ENCODE measurements around the gene TNFRSF21.
A peak's percentile ranks its signal among the peaks of the same experiment; 100 is the strongest.
"Not testable (repeated sequence)": the region's sequence is repeated elsewhere in the genome, so short reads cannot be mapped to it uniquely, and the experiment has no call there.

Gene TNFRSF21

GRCh38 chr6:47246551-47246950, 63.2 kb downstream of the TNFRSF21 start:
- DNase-seq = no peak

DNA sequence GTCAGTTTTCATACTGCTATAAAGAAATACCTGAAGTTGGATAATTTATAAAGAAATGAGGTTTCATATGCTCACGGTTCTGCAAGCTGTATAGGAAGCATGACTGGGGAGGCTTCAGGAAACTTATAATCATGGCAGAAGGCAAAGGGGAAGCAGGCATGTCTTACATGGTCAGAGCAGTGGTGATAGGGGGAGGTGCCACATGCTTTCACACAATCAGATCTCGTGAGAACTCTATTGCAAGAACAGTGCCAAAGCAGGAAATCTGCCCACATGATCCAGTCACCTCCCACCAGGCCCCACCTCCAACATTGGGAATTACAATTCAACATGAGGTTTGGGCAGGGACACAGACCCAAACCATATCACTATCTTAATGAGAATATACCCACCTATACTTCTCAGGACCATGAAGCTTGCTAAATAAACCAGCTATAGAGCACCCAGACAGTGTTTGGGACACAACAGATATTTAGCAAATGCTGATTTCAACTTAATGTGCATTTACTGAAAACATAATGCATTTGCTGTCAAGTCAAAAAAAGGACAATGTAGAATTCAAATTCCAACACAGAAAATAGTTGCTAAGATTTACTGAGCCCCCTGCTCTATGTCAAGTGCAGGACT, 63.8 kb downstream of the TNFRSF21 start:
- no peak for DNase-seq

- DNase-seq = peak; percentile 7 to 76 (median 66)
Observed at GRCh38 chr6:47242483-47243386, 67.0 kb downstream of the TNFRSF21 start.

- no peak for DNase-seq
Observed at GRCh38 chr6:47241742-47242482, 67.8 kb downstream of the TNFRSF21 start.

GRCh38 chr6:47240277-47240890, 69.3 kb downstream of the TNFRSF21 start:
- no peak for DNase-seq

GRCh38 chr6:47239546-47239945, 70.2 kb downstream of the TNFRSF21 start:
- DNase-seq = no peak

DNA sequence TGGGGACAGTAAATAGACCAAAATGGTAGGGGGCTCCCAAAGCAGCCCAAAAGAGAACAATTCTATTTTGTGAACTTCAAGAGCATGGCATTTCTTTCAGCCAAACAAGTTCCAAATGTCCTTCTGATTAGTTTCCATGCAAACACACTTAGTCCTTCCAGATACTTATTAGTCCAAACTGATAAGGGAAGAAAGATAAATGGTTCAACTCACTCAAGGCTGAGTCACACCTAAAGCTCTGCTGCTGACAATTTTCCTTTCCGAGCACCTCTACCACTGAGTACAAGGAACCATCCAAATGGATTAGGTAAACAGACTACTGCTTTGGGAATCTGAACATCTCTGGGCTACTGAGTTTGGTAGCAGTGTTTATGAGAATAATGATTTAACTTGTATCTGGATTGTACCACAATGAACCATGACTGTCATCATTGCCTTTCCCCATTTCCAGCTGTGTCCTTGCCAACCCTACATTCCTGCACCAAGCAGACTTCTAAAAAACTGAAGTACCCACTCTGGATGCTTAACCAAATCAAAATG, 71.2 kb downstream of the TNFRSF21 start:
- DNase-seq = no peak

DNA sequence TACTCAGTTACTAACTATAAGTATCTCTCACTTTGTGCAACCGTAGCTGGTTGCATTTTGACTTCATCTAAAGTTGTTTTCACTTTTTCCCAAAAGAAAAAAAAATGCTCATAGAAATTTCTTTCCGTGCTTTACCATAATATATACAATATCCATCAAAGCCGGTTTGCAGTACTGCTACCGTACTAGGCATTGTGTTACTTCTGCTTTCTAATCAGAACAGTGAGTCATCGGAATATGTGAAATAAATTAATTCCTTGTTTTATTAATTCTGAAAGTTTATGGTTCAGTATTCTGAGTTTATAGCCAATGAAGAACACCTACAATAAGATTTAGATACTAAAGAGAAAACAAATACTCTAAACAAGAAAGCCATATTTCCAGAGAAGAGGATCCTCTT, 72.5 kb downstream of the TNFRSF21 start:
- no peak for DNase-seq

DNA sequence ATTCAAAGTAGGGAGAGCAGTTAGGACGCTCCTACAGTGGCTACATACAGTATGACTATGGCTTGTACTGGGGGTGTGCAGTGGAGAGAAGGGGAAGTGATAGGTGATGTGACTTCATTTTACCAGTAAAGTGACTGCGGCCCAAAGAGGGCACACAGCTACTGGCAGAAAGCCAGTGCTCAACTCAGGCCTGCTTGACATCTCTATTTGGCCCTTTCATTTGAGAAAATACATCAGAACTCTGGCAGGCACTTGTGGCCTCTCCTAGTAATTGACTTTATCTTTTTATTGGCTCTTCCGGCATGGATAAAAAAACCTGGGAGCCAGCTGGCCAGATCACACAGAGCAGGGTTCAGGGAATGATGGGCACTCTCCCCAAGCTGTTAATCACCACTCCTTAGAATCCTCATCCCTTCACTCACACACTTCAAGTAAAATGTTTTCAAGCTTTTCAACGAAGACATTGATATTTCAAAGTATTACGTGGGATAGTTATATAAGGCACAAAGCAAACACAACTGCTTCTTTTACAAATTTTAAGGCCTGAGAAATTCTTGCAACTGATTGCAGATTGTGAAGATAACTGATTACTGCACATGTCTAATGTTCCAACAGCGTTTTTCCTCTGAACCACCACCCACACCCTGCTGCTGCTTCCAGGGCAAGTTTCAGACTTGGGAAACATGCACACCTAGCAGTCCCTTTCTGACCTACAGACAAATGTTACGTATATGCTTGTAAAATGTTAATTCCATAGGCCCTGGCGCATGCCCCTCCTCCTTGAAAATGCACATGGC, 73.5 kb downstream of the TNFRSF21 start:
- DNase-seq = no peak

DNA sequence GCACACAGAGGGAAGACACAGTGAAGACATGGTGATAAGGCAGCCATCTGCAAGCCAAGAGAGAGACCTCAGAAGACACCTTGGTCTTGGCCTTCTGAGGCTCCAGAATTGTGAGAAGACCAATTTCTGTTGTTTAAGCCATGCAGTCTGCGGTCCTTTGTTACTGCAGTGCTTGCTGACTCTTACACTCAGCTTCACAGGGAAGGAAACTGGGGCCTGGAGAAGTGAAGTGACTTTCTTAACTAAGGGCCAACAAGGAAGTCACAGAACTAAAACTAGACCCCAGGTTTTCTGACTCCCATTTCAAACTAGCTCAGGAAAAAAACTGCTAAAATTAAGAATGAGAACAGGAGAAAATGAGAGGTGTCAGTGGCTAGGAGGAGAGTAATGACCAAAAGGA, 74.3 kb downstream of the TNFRSF21 start:
- DNase-seq = no peak

DNA sequence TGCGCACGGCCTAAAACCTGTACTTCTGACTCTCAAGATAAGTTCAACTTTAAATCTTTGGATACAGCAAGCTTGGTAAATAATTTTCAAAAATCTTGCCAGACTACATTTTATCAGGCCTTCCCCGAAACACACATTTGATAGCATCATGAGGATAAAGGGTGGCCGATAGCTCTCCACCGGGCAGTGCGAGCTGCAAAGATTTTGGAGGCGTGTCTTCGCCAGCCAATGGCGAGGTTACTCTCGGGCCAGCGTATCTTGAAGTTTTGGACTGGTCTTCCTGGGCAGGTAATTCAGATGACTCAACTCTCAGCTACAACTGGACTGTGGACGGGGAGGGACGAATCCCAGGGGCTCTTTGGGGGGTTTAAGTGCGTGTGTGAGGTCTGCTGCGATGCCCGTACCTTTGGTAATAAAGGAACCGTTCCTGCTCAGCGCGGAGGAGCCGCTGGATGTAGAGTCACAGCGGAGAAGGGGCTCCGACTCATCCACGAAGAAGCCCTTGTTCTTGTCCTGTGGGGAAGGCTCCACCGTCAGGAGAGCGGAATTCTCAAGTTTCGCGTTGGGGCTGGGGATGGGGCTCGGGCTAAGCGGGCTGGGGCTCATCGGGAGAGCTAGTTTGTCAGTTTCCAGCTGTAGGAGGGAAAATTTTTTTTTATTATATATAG, 75.3 kb downstream of the TNFRSF21 start:
- DNase-seq = no peak

- DNase-seq = no peak
Observed at GRCh38 chr6:47231151-47231550, 78.6 kb downstream of the TNFRSF21 start.

DNA sequence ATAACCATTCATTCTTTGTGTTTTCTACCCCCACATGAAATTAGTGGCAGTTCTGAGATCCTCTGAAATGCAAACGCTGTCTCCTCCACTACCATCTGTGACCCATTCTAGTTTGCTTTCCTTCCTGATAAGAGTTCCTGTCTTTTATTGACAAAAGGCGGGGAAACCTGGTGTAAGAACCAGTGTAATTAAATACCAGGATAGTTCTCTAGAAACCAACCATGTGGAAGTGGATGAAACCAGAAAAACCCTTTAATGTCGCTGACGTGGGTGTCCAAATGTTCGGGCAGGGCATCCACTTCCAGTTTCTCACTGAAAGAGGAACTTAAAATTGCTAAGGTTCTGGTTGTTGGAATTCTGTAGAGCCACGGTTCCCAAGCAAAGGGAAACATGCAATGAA, 79.1 kb downstream of the TNFRSF21 start:
- DNase-seq = no peak

- no peak for DNase-seq
Observed at GRCh38 chr6:47229255-47229654, 80.5 kb downstream of the TNFRSF21 start.

GRCh38 chr6:47228093-47228492, 81.6 kb downstream of the TNFRSF21 start:
- DNase-seq = not testable (repeated sequence)

GRCh38 chr6:47223251-47223650, 86.5 kb downstream of the TNFRSF21 start:
- DNase-seq = not testable (repeated sequence)

DNA sequence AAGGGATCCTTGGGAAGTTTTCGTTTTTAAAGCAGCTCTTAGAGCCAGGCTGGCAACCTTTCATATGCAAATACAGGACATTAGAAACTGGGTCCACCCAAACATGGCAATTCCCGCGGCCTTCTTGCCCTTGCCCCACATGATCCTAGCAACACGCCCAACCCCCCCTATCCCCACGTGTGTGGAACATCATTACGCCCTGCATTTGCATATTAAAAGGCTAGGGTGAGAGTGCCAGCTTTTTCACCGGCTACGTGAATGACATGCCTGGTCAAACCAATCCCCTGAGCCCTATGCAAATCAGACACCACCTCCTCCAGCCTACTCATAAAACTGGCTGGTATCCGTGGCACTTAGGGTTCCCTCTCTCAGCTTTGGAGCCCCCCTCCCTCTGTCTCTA, 88.1 kb downstream of the TNFRSF21 start:
- no peak for DNase-seq

GRCh38 chr6:47209632-47210031, 100.1 kb downstream of the TNFRSF21 start:
- DNase-seq = no peak

DNA sequence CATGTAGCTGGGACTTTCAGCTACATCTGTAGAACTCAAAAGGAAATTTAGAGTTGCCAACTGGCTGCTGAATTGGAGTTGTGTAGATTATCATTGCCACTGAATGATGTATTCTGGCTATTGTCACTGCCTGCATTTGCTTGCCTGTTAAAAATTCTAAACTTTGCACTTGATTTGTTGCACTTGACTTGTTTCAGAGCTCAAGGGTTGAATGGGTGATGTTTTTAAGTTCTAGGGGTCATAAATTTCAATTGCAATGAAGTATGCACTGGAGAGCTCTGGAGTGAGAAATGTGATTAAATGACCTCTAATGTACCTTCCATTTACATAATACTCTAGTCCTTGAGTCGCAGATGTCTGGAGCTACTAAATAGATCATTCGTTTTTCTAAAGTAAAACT, 102.4 kb downstream of the TNFRSF21 start:
- no peak for DNase-seq

GRCh38 chr6:47206626-47207025, 103.1 kb downstream of the TNFRSF21 start:
- no peak for DNase-seq

GRCh38 chr6:47203938-47204611, 105.6 kb downstream of the TNFRSF21 start:
- DNase-seq = no peak

All from stimulated activated naive CD4-positive, alpha-beta T cell (primary cell).